GM21529 (cell line): ENCODE measurements around the gene TSPAN4.

Experiments used
- ATAC-seq: cut with Tn5 transposase; IDR thresholded peaks from one replicate; pipeline ENCODE4 v1.9.1; 2021; ENCODE audit not compliant: unreplicated experiment

The TSPAN4 gene

DNA sequence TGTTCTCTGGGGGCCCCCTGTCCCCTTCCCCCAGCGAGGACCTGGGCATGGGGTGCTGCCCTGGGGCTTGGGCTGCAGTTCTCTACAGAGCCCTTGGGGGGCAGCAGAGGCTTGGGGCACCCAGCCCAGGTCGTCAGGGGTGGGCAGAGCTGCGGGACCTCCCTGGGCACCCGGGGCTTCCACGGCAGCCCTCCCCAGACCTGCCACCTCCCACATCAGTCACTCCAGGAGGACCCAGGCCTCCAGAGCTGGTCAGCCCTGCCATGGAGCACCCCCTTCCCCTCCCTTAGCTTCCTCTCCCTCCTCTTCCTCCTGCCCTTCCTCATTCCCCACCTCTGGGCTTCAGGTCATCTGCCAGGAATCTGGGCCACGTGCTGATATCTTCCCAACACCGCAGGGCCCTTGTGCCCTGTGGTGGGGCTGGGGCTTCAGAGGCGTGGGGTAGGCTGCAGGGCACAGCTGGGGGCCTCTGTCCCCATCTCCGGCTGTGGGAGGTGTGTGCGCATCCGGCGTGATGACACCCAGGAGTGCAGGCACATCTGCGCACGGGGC is 5.8 kb downstream of the TSPAN4 start:
- peak; percentile 47 for ATAC-seq

GRCh38 chr11:849104-849824 is 6.6 kb downstream of the TSPAN4 start:
- no peak for ATAC-seq

DNA sequence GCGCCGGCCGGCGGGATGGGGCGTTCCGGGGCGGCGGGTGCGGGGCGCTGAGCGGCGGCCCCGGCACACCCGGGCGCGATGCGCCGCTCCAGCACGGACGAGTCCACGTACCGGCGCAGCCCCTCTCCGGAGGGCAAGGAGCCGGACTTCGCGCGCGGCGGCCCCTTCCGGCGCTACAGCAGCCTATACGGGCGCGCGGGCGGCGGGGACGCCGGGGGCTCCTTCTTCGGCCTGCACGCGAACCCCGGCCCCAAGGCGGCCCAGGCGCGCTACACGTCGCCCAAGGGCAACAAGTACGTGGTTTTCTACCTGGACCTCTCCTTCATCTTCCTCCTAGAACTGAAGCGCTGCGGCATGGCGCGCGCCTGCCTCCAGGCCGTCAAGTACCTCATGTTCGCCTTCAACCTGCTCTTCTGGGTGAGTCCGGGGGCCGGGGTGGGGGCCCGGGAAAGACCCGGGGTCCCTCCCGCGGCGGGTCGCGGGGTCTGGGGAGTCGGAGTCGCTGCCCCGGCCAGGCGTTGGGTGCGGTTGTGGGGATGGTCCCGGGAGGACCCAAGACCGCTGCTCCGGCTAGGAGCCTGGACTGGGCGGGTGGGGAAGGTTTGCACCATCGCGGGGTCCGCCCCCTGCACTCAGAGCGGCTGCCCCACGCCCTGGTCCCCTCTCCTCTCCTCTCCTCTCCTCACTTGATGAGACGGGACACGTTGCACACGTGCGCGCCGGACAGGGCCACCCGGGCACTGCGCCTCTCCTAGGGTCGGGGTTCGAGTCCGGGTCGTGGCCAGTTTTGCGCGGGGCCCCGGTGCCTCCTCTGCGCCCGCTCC is 7.5 kb downstream of the TSPAN4 start:
- no peak for ATAC-seq

DNA sequence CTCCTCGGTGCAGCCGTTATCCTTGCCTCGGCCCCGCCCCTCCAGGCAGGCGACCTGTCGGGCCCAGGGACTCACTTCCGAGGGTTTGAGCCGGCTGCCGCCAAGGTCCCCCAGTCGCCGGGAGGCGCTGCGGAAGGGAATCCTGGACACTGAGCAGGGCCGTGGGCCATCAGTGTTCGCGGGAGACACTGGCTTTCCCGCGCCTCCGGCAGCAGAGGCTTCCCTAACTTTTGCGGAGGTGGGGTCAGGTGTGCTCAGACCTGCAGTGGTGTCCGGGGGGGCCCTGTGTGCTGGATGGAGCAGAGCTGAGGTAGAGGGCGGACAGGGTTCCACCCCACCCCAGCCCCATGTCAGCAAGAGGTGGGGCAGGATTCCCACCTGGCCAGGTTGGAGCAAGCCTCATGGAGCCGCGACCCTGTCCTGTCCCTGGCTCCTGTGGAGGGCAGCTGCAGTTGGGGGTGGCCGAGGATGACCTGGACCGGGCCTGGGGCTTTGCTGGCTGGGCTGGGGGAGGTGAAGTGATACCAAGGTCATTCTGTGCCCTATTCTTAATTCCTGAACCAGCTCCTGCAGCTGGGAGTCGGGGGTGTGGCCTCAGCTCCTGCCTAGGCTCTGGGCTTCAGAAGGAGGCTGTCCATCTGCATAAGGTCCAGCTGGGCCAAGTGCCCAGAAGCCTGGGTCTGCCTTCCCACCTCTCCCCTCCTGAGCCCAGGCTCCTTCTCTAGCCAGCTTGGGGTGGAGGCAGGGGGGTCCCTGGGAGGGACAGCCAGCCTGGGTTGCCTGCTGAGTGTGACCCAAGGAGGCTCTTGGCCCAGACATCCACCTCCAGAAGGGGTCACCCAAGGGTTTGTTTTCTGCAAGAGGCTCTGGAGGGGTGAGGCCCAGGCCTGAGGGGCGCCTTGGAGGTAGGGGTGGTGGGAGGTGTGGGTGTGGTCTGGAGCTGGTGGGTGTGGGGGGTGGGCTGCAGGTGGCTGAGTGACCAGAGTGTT is 8.4 kb downstream of the TSPAN4 start:
- ATAC-seq = no peak

GRCh38 chr11:852762-853161 is 10.1 kb downstream of the TSPAN4 start:
- no peak for ATAC-seq

DNA sequence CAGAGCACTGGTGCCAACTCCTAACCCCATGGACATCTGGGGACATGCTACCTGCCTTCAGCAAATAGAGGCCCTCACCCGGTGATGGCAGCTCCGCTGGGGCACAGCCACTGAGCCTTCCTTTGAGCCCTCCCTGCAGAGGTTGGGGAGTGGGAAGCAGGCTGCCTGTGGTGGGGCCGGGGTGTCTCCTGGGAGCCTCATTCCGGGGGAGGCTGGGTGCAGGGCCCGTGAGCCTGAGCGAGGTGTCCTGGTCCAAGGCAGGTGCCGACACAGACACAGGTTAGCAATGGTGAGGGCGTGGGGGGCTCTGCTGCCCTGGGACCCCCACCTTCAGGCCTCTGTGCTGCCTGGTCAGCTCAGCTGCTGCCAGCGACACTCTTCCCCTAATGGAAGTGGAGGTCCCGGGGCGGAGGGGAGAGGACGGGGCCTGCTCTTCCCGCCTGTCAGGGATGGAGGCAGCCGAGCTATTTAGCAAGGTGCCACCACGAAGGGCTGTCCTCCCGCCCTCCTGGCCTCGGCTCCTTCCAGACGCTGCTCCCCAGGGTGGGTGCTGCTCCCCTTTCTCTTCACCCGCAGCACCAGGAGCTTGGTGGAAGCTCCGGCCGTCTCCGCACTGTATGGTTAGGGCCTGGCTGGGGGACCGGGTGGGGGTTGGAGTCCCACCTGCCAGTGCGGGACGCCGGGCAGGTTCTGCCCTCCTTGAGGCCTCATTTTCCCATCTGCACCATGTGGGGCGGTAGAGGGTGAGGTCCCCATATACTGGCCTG is 11.2 kb downstream of the TSPAN4 start:
- ATAC-seq = no peak

DNA sequence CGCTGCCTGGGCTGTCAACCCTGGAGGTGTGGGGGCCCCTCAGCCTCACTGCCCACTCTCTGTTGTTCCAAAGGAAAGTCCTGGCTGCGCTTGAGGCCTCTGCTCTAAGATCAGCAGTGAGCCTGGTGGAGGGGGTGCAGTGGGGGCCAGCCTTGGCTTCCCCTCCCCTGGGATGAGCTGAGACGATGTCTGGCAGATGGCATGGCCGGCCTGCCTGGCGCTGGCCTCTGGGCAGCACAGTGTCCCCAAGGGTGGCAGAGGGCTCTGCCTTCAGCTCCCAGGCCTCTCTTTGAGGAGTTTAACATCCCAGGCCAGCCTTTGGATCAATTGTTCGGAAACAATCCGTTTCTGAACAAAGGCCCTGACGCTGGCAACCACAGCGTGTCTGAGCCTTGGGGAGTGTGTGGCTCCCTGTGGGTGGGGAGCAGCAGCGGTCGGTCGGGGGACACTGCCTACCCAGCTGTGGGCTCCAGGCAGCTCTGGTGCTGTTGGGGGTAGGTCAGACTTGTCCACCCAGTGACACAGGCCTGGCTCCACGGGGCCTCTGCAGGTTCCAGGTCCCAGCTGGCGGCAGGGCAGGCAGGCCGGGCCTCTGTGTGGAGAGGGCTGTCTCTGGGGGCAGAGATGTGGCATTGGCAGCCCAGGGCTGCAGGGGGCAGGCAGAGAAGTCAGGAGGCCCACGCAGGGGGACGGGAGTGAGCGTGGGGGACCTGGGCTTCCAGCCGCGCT is 12.1 kb downstream of the TSPAN4 start:
- ATAC-seq = no peak

DNA sequence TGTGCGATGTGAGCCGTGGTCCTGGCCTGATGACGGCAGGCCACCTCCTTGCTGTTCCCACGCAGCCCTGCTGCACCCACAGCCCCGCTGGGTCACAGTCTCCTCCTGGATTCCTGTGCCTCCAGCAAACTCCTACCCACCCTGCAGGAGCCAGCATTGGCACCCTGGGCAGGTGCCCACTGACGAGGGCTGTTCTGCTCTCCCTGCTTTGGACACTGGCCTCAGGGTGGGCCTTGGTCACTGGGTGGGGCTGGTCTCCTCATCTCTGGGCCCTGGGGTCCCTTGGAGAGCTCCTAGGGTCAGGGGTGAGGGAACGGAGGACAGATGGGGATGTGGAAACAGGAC is 12.7 kb downstream of the TSPAN4 start:
- ATAC-seq = no peak

GRCh38 chr11:855796-856195 is 13.1 kb downstream of the TSPAN4 start:
- ATAC-seq = no peak

- no peak for ATAC-seq
Observed at GRCh38 chr11:856397-856796, 13.7 kb downstream of the TSPAN4 start.

- ATAC-seq = no peak
Observed at GRCh38 chr11:858053-858761, 15.6 kb downstream of the TSPAN4 start.

GRCh38 chr11:858762-859339 is 16.2 kb downstream of the TSPAN4 start:
- no peak for ATAC-seq

- ATAC-seq = no peak
Observed at GRCh38 chr11:859394-860131, 16.9 kb downstream of the TSPAN4 start.

DNA sequence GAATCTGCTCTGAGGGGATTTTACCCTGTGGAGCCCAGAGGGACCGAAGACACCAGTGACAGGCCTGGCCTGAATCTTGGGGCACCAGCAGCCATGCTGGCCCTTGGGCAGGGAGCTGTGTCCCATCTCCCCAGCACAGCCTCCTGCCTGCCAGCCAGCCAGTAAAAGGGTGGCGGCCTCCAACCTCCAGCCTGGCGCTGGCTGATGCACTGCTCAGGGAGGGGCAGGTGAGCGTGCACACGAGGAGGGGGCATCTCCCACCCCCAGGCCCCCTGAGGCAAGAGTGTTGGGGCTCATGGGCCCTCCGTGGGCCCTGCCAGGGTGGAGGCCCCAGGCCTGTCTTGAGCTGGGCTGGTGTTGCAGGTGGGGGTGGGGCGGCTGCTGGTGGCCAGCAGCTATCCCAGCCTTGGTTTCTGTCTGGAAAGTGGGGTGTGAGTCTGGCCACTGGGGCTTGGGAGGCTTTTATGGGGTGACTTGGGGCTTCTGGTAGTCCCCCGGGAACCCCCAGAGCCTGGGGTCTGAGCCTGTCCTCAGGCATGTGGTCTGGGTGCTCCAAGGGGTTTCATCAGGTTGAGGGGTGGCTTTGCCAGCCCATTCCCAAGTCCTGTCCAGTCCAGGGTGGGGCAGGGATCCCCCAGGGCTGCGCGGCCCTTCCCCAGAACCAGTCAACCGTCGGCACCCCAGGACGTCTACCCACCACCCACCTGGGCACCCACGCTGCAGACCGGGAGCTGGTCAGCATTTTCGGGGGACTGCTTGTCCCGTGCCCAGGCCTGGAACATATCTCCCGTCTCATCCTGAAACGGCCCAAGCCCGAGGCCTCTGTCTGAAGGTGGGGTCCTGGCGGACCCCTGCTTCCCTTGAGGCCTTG is 17.8 kb downstream of the TSPAN4 start:
- ATAC-seq = no peak

DNA sequence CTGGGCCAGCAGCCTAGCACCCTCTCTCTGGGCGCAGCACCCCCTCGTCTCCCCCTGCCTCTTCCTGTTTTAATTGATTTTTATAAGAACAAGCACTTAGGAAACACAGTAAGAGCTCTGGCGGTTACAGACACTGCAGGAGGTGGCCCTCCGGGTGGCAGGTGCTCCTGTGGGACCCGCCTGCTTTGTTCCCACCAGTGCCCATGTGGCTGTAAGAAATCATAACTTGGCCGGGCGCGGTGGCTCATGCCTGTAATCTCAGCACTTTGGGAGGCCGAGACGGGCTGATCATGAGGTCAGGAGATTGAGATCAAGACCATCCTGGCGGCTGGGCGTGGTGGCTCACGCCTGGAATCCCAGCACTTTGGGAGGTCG is 18.4 kb downstream of the TSPAN4 start:
- no peak for ATAC-seq

DNA sequence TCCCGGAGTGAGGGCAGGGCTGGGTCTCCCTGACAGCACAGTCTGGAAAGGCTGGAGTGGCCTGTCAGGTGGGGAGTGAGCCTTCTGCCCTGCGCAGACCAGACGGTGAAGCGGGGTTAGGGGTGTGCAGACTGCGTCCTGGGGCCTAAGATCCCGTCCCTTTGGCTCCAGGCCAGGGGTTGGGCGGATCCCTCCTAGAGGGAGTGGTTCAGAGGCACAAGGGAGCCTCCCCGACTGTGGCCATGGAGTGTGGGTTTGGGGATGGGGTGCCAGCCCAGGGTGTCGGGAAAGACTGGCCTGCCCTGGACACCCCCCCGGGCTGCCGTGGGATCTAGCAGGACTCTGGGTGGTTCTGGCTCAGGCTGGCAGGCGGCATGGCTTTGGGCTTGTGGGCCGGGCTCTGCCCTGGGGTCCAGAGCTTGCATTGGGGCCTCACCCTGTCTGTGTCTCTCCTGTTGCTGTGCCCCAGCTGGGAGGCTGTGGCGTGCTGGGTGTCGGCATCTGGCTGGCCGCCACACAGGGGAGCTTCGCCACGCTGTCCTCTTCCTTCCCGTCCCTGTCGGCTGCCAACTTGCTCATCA is 19.5 kb downstream of the TSPAN4 start:
- no peak for ATAC-seq

DNA sequence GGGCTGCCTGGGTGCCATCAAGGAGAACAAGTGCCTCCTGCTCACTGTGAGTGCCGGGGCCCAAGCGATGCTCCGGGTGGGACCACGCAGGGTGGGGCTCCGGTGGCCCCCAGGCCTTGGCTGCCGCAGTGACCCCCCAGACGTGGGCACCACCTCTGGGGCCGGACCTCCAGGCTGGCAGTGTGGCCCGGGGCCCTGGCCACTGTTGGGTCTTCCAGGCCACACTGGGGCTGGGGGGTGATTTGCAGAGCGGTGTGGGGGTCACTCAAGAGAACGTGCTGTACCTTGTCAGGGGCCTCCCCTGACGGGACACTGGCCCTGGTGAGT is 20.0 kb downstream of the TSPAN4 start:
- no peak for ATAC-seq
